HG02870 (cell line): ENCODE measurements around the gene NET1.
"Not testable (repeated sequence)": the region's sequence is repeated elsewhere in the genome, so short reads cannot be mapped to it uniquely, and the experiment has no call there.

Experiments
- ATAC-seq: cut with Tn5 transposase; IDR thresholded peaks from one replicate; pipeline ENCODE4 v1.9.1; 2021; ENCODE audit warnings: mild to moderate bottlenecking, moderate library complexity; ENCODE audit not compliant: unreplicated experiment

The NET1 gene

DNA sequence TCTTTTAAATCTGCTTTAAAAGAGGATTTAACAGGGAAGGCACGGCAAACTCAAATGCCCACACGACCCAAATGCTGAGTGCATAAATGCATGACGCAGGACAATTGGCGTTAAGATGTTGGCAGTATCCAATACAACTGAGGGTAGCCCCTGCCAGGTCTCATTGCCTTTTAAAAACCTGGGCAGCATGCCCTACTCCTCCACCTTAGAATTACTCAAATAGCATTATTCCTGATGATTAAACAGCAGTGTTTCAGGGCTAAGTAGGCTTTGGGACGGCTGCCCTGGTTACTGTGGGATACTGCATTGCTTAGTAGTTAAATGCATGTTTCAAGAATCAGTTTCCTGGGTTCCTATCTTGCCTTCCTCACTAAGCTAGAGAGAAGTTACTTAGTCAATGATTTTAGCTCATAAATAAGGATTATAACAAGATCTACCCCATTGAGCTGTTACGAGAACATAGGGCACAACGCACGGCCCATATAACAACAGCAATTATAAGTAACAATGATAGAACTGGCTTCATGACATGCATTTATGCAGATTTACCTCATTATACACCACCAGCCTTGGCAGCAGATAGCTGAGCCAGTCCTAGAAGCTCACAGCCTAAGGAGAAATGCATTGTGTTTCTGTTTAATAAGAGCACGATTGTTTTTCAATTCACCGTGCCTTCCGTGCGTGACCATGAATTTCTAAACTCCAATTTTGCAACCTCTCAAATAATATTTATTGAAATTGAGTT lies 15.6 kb upstream of the NET1 start:
- ATAC-seq = no peak

DNA sequence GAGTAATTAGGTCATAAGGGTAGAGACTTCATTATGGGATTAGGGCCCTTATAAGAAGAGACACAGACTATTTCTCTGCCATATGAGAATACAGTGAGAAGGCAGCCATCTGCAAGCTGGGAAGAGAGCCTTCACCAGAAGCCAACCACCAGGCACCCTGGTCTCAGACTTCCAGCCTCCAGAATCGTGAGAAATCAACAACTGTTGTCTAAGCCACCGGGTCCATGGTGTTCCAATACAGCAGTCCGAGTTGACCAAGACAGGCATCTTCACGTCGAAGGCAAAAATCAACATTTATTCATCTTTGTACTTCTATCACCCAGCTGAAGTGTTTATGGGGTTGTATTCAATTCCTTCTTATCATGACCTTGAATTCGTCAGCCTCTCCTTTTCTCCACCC lies 13.0 kb upstream of the NET1 start:
- no peak for ATAC-seq

DNA sequence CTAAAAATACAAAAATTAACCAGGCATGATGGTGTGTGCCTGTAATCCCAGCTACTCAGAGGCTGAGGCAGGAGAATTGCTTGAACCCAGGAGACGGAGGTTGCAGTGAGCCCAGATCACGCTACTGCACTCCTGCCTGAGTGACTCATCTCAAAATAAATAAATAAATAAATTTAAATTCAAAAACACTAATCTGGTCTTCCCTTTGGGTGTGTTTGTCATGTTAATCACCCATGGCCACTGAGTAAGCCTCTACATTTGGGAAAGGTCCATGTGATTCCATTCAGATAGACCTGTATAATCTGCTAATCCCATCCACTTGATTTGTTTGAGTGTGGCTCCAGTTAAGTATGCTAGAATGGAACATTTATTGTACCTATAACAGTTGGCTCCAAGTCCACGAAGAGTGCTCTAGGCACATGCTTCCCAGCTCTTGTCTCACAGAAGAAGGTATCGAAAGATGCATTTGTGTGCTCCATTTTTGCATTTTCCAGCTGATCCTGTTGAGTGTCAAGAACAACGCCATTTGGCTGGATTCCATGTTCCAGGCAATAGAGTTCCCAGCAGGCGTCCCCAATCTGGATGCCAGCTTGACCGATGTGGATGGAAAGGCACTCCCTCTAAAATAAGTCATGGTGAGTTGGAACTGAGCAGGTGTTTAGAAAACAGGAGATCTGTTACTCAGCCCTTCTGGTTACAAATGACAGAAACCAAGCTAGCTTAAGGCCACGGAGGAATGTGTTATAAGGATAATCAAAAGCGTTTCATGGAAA lies 11.7 kb upstream of the NET1 start:
- no peak for ATAC-seq

DNA sequence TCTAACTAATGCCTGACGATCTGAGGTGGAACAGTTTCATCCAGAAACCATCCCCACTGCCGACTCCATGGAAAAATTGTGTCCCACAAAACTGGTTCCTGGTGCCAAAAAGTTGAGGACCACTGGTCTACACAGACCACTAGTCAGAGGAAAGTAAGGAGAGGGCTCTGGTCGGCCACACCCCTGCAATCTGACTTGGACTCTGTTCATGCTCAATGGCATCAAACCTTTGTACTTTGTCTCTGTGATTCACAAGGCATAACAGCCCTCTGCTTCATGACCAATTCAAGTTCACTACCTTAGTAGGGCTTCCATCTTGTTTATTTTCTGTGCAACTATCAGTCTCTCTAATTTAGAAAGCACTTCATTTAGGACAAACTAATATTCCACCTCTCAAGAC lies 9.6 kb upstream of the NET1 start:
- no peak for ATAC-seq

DNA sequence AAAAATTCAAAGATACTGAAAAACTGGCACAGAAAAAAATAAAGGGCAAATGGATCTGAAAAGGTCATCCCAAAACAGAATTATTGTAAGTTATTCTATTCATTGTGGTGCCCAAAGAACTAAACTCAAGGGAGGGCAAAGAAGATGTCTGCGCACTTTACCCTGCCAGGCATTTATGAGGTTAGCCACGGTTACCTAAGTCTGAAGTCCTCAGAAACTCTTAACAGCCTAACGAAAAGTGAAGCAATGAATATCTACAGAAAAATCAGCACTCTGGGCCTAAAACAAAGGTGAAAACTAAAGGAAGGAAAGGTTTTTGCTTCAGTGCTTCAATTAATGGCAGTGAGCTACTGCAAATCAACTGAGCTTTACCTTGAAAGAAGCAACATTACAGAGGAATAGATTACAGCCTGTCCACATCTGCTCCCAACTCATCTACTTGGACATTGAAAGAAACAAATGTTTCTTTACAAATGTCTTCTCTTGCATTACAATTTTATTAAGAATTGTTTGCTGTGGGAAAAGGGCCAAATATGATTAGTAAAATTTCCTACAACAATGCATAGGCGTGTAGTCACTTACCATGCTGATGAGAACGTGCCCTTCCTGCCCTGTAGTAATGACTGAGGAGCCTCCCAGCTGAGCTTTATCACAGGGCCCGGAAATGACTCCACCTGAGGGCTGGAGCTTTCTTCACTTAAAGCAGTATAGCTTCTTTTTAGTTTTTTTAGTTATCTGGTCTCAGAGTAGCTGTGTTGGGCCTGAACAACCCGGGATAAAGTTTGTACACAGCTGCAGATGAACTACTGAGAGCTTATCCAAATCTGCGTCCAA lies 7.9 kb upstream of the NET1 start, which contains the start of gene TUBAL3:
Gene TUBAL3, minus strand, starts transcription at position 621 of the 834 bp plus-strand sequence. Its CDS starts 36 bp downstream, at position 585.
- no peak for ATAC-seq

DNA sequence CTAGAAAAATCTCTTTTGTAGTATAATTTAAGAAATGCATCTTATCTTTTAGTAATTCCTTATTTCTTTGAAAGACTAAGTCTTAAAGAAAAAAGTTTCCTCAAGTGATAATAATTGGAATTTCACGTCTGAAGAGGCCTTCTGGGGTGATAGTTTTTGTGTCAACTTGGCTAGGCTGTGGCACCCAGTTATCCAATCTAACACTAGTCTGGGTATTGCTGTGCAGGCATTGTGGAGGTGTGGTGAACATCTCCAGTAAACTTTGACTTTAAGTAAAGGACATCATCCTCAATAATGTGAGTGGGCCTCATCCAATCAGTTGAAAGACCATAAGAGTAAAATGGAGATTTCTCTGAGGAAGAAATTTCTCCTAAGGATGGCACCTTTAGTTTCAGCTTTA lies 5.4 kb upstream of the NET1 start:
- ATAC-seq = no peak

DNA sequence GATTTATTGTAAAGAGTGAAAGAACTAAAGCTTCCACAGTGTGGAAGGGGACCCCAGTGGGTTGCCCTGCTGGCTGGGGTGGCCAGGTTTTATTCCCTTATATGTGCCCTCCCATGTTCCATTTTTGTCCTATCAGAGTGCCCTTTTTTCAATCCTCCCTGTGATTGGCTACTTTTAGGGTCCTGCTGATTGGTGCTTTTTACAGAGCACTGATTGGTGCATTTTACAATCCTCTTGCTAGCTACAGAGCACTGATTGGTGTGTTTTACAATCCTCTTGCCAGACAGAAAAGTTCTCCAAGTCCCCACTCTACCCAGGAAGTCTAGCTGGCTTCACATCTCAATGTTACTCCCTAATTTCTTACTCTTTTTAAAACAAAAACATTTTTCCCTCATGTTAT lies 1.6 kb upstream of the NET1 start:
- ATAC-seq = not testable (repeated sequence)

DNA sequence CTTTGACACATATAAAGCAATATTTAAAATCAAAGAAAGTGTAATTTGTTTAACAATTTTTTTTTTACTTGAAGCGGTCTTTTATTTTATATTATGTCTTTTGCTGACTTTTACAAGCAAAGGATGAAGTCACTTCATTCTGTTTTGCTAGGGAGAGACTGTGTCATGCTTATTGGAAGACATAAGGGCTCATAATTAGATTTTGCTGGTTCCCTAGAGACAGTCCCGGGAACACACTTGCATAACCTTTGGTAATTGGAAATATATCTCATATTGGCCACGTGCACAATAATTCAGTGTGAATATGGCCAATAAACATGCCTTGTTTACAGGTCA lies 448 bp upstream of the NET1 start:
- no peak for ATAC-seq

DNA sequence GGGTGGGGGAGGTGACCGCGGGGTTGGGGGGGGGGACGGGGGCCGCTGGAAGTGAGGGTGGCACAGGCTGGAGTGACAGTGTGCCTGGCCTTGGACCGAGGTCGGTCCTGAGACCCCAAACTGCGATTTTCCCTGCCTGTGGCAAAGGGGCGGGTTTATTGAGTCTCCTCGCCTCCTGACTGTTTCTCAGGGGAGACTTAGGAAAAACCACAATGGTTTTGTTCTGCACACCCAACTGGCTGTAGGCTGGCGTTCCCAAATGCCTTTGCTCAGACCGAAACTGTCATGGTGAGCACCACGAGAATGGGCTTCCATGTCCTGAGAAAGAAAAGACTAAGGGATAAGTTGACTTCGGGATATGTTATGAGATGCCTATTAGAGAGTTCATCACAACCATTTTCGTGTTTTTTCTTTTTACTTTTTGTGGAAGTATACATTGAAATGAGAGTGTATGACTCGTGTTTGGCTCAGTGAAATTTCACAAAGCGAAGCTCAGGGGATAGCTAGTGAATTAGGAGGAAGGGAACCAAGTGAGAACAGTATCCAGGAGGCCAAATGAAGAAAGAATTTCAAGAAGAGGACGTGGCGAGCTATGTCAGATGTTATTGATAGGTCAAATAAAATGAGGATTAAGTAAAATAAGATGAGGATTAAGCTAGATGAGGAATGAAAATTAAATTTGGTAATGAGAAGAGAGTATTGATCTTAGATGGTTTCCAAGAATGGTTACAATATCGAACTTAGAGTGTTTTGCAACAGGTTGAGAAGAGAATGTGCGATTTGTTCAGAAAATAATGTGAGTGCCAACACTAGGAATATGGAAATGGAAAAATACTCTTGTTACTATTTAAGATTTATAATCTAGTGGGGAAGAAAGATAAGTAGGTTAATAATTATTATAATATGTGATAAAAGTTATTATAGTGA lies 918 bp downstream of the NET1 start:
- ATAC-seq = no peak

DNA sequence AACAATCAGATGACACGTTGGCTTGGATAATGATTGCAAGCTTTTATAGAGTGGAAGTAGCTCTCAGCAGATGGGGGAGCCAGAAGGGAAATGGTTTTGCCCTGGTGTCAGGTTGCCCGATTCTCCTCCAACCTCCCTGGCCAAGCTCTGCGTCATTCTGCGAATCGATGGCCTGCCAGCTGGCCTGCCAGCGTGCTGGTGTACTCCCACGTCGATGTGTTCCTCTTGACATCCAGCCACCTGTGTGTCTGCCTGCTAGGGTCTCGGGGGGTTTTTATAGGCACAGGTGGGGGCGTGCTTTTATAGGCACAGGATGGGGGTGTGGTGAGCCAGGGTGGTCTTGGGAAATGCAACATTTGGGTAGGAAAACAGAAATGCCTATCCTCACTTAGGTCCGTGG lies 4.6 kb downstream of the NET1 start:
- ATAC-seq = no peak

DNA sequence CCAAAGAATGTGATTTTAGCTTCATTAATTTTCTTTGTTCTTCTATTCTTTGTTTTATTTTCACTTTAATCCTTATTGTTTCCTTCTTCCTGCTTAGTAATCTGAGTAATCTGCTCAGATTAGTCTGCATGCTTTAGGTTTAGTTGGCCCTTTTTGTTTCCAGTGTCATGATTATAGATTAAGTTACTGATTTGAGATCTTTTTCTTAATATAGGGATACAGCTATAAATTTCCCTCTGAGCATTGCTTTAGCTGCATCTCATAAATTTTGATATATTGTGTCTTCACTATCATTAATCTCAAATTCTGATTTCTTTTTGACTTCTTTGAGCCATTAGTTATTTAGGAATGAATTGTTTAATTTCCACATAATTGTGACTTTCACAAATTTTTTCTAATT lies 6.2 kb downstream of the NET1 start:
- no peak for ATAC-seq

DNA sequence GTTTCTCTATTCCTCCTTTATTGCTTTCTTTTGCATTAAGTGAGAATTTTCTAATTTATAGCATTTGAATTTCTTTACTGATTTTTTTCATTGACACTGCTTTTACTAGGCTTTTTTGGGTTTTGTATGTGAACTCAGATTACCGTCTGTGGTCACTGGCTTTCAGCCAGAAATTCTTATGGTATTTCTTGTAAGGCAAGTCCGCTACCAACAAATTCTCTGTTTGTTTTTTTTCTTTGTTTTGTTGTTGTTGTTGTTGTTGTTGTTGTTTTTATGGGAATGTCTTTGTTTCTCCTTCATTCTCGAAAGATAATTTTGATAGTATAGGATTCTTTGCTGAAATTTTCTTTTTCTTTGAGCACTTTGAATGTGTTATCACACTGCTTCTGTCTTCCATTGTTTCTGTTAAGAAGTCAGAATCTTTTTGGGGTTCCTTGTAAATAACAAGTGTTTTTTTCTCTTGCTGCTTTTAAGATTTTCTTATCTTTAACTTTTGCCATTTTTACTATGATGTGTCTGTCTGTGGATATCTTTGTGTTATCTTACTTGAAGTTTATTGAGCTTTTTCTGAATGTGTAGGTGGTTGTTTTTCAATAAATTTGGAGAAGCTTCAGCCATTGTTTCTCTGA lies 7.2 kb downstream of the NET1 start:
- no peak for ATAC-seq

DNA sequence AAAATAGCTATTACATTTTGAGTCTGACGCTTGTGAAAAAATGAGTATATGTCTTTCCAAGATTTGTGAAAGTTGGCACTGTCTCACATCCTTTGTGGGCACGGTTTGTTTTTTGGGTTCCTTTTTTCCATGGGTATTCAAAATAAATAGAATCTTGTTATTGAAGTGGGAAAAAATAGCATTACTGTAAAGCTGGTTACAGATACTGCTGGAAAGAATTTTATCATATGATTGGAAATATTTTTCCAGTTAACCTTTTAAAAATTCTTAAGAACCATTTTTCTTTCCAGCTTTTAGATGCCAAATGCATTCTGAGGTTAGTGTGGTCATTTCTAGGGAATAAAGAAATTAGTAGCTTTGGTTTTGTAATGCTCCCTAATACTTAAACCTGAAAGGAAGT lies 11.4 kb downstream of the NET1 start:
- ATAC-seq = no peak

DNA sequence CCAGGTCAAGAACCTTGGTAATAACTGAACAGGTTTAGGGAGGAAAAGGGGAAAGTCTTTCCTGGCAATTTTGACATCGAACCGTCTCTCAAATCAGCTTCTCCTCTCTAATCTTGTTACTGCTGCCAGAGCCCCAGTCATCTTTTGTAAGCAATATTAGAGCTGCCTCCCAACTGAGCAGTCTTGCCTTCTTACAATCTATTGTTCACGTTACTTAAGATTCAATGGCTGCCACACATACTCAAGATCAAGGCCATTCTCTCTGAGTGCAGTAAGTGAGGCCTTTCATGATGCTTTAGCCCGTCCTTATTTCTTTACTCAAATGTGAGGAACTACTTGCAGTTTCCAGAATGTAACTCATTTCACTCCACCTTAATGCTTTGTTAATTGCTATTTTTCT lies 12.4 kb downstream of the NET1 start:
- no peak for ATAC-seq

DNA sequence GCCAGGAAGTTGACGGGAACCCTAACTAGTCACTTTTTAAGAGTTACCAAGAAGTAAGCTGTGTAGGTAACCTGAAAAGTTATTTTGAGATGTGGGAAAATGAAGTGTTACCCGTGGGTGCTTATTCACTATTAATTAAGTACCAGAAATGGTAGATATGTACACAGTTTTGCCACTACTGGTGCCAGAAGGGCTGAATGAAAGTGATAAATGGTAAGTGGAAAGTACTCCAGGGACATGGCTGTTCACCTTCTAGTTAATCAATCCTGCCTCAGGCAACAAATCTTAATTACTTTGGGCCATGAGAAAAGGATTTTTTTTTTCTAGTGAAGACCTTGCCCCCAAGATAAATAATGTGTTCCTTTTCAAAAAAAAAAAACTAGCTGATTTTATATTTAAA lies 15.8 kb downstream of the NET1 start:
- no peak for ATAC-seq

DNA sequence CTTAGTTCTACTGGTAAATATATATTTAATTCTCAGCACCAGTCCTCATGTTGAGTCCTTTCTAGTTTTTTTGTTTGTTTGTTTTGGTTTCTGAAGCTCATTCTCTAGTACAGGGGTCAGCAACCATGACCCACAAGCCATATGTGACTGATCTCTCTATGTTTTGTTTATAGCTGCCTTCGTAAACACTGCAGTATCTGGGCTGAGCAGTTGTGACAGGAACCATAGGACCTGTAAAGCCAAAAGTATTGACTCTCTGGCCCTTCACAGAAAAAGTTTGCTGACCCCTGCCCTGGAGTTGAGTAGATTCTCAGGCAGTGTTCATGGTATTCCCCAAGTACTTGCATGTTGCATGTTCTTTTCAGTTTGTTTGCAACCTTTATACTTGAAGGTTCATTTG lies 20.8 kb downstream of the NET1 start:
- no peak for ATAC-seq

DNA sequence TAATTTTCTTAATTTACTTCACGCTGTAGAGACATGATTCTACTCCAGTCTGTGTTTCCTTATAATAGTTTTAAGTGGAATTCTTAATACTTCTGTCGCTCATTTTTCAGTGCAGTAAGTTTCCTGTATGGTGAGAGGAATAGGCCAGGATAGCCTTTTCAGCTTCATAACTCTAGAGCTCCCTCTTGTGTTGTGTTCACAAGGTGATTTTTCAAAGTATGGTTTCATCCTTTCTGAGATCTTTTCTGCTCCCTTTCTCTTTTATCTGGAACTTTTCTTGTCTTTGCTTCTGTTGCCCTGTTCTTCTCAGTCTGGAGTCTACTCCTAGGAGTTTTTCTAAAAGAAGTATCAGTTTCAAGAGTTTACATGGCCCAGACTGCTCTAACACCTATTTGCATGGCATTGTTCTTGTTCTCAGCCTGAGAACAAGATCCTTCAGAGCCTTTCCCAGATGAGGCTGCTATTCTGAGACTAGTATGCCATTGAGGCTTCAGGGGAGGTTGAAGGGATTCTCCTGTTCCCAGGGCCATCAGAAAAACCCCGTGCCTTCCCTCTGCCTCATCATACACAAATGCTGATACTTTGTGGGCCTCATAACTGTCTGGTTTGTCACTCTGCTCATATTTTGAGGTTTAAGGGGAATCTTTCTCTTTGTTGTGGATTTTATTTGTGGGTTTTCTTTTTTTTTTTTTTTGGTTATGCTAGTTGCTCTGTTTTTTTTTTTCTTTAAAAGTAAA lies 21.8 kb downstream of the NET1 start:
- peak; percentile 59 for ATAC-seq

DNA sequence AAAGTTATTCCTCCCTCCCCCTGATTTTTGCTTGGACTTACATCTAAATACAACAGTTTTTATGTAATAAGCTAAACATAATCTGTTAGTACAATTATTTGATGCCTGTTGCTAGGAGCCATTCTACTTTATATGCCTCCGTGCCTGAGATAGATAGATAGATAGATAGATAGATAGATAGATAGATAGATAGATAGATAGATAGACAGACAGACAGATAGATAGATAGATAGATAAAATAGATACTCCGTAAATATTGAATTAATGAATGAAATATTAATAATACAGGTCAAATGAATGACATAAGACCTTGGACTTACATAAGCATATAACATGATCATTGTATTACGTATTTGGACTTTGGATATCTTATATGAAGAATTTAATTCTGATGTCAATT lies 23.0 kb downstream of the NET1 start:
- ATAC-seq = no peak

DNA sequence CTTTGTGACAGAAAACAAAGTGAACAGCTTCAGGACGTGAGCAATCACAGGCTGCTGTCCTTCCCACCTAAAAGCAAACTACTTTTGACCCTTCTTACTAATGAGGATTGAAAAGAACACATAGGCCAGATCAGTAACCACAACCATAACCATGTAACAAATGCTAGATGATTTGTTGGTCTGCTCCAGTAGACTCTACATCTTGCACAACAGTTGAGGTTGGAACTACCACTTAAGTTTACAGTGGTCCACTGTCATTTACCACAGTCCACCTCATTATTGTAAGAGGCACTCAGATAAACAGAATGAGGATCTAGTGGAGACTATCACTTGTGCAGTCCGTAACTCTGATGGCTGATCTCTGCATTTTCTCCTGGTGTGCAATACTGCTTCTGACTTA lies 27.8 kb downstream of the NET1 start:
- no peak for ATAC-seq

DNA sequence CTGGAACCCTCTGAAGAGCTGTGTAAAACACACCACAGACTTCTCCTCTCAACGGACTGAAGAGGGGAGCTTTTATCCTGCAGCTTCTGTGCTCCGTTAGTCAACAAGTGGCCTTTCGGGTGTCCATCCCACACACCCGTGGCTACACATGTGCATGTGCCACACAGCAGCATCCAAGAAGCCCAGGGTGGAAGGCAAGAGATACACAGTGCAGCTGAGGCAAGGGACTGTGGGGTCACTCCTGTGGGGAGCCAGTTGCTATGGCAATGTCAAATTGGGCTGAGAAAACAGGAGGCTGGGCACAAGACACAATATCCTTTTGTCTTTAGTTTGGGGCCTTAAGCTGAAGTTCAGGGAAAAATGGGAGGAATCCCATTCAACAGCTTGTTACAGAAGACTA lies 28.7 kb downstream of the NET1 start:
- no peak for ATAC-seq
